H9 (cell line): ENCODE results near the gene PRDX2. TPM values are rescaled to one million over a fixed set of nuclear protein-coding genes. Genes with fewer than 3 reads are reported as not detected.

Experiments
- DNase-seq: peaks from one replicate; pipeline ENCODE4 v3.0.0-alpha.2; 2017
- H2AFZ ChIP-seq: one replicate; pipeline ENCODE4 v1.6.1; 2013; ENCODE audit warnings: mild to moderate bottlenecking, low read length, control low read depth, moderate library complexity
- H2AK5ac ChIP-seq: 2 replicates; pipeline ENCODE4 v1.6.1; 2013; ENCODE audit warnings: low read length, control low read depth, mixed read lengths; ENCODE audit not compliant: insufficient read length
- H2BK120ac ChIP-seq: one replicate; pipeline ENCODE4 v1.6.1; 2013; ENCODE audit warnings: low read depth, mild to moderate bottlenecking, low read length, control low read depth, inconsistent platforms; ENCODE audit not compliant: poor library complexity, severe bottlenecking
- H2BK12ac ChIP-seq: 2 replicates; pipeline ENCODE4 v1.6.1; 2013; ENCODE audit warnings: low read length, control low read depth, mixed read lengths, low read depth; ENCODE audit not compliant: insufficient read length
- H2BK15ac ChIP-seq: 2 replicates; pipeline ENCODE4 v1.6.1; 2013; ENCODE audit warnings: low read depth, low read length, control low read depth
- H2BK20ac ChIP-seq: one replicate; pipeline ENCODE4 v1.6.1; 2013; ENCODE audit warnings: low read depth, mild to moderate bottlenecking, low read length, control low read depth, inconsistent platforms; ENCODE audit not compliant: poor library complexity, severe bottlenecking
- H2BK5ac ChIP-seq: 2 replicates; pipeline ENCODE4 v1.6.1; 2013; ENCODE audit warnings: low read length, control low read depth, mixed read lengths; ENCODE audit not compliant: insufficient read length
- H3K14ac ChIP-seq: 2 replicates; pipeline ENCODE4 v1.6.1; 2013; ENCODE audit warnings: low read length, control low read depth; ENCODE audit not compliant: insufficient read depth
- H3K18ac ChIP-seq: 2 replicates; pipeline ENCODE4 v1.6.1; 2013; ENCODE audit warnings: low read depth, mild to moderate bottlenecking, mixed read lengths, low read length, control low read depth; ENCODE audit not compliant: insufficient read length
- H3K23ac ChIP-seq: 2 replicates; pipeline ENCODE4 v1.6.1; 2013; ENCODE audit warnings: low read length, control low read depth, mixed read lengths, low read depth; ENCODE audit not compliant: insufficient read length
- H3K23me2 ChIP-seq: 2 replicates; pipeline ENCODE4 v1.6.1; 2013; ENCODE audit warnings: low read depth, mild to moderate bottlenecking, mixed read lengths, low read length, control low read depth; ENCODE audit not compliant: insufficient read length, poor library complexity, severe bottlenecking
- H3K27ac ChIP-seq: 2 replicates; pipeline ENCODE4 v1.5.1; 2013; ENCODE audit warnings: low read length, control low read depth, mixed read lengths, low read depth; ENCODE audit not compliant: insufficient read length
- H3K27me3 ChIP-seq: 2 replicates; pipeline ENCODE4 v1.6.1; 2013; ENCODE audit warnings: low read length, control low read depth, inconsistent platforms; ENCODE audit not compliant: insufficient read depth
- H3K4ac ChIP-seq: 2 replicates; pipeline ENCODE4 v1.6.1; 2013; ENCODE audit warnings: low read depth, mild to moderate bottlenecking, control low read depth, inconsistent platforms, low read length, moderate library complexity
- H3K4me1 ChIP-seq: 2 replicates; pipeline ENCODE4 v1.6.1; 2013; ENCODE audit warnings: low read length, control low read depth, inconsistent platforms; ENCODE audit not compliant: insufficient read depth
- H3K4me2 ChIP-seq: 2 replicates; pipeline ENCODE4 v1.6.1; 2013; ENCODE audit warnings: low read length, control low read depth, mixed read lengths; ENCODE audit not compliant: insufficient read length, insufficient read depth
- H3K56ac ChIP-seq: 2 replicates; pipeline ENCODE4 v1.6.1; 2013; ENCODE audit warnings: low read depth, mild to moderate bottlenecking, mixed read lengths, low read length, control low read depth; ENCODE audit not compliant: insufficient read length
- H3K79me1 ChIP-seq: 2 replicates; pipeline ENCODE4 v1.6.1; 2013; ENCODE audit warnings: low read depth, mild to moderate bottlenecking, moderate library complexity, low read length, control low read depth, inconsistent platforms; ENCODE audit not compliant: insufficient read depth, poor library complexity, severe bottlenecking
- H3K79me2 ChIP-seq: 2 replicates; pipeline ENCODE4 v1.6.1; 2013; ENCODE audit warnings: low read length, control low read depth, inconsistent platforms; ENCODE audit not compliant: insufficient read depth
- H3K9ac ChIP-seq: 2 replicates; pipeline ENCODE4 v1.6.1; 2013; ENCODE audit warnings: low read length, control low read depth, mixed read lengths; ENCODE audit not compliant: insufficient read length; ENCODE audit errors: extremely low read depth
- H3K9me3 ChIP-seq: one replicate; pipeline ENCODE4 v1.6.1; 2013; ENCODE audit warnings: low read depth, low read length, inconsistent platforms; ENCODE audit not compliant: control insufficient read depth
- H3T11ph ChIP-seq: one replicate; pipeline ENCODE4 v1.6.1; 2013; ENCODE audit warnings: mild to moderate bottlenecking, low read length, control low read depth, inconsistent platforms
- H4K20me1 ChIP-seq: one replicate; pipeline ENCODE4 v1.6.1; 2013; ENCODE audit not compliant: control insufficient read depth, insufficient read length, insufficient read depth
- H4K5ac ChIP-seq: 2 replicates; pipeline ENCODE4 v1.6.1; 2013; ENCODE audit warnings: low read depth, mild to moderate bottlenecking, mixed read lengths, low read length, control low read depth; ENCODE audit not compliant: insufficient read length
- H4K8ac ChIP-seq: replicated peaks from 2 replicates; pipeline ENCODE4 v1.6.1; 2013; ENCODE audit warnings: low read length, control low read depth, mixed read lengths, low read depth; ENCODE audit not compliant: insufficient read length
- H4K91ac ChIP-seq: 2 replicates; pipeline ENCODE4 v1.6.1; 2013; ENCODE audit warnings: low read depth, mild to moderate bottlenecking, moderate library complexity, mixed read lengths, low read length, control low read depth; ENCODE audit not compliant: insufficient read length
- H3K27ac Mint-ChIP-seq, 3 experiments: 2 replicates in 2 of 3; 3 replicates in 1 of 3; pipeline ENCODE4 v1.8.0; 2020 to 2021; ENCODE audit warnings: mixed read lengths in 3 of 3, mild to moderate bottlenecking in 1 of 3, moderate library complexity in 1 of 3
- H3K27me3 Mint-ChIP-seq: 2 replicates; pipeline ENCODE4 v1.8.0; 2021; ENCODE audit warnings: low read depth, mild to moderate bottlenecking, moderate library complexity, mixed read lengths
- H3K36me3 Mint-ChIP-seq, 3 experiments: 2 replicates in 2 of 3; 3 replicates in 1 of 3; pipeline ENCODE4 v1.8.0; 2020 to 2021; ENCODE audit warnings: low read depth in 3 of 3, mixed read lengths in 3 of 3; ENCODE audit not compliant: insufficient read depth in 1 of 3
- H3K4me1 Mint-ChIP-seq, 2 experiments: 2 replicates each; pipeline ENCODE4 v1.8.0; 2020; ENCODE audit warnings: mixed read lengths in 2 of 2
- H3K4me3 Mint-ChIP-seq, 2 experiments: 2 replicates in 1 of 2; 3 replicates in 1 of 2; pipeline ENCODE4 v1.8.0; 2020 to 2021; ENCODE audit warnings: mild to moderate bottlenecking in 2 of 2, mixed read lengths in 2 of 2, moderate library complexity in 1 of 2
- H3K9me3 Mint-ChIP-seq, 2 experiments: 2 replicates in 1 of 2; 3 replicates in 1 of 2; pipeline ENCODE4 v1.8.0; 2020; ENCODE audit warnings: mild to moderate bottlenecking in 2 of 2, mixed read lengths in 2 of 2, moderate library complexity in 1 of 2
- WGBS: extraction: QIAGEN DNeasy Blood & Tissue Kit; methylation state at CpG from one replicate; pipeline ENCODE4 v1.1.7; 2013; ENCODE audit warnings: missing lambda C conversion rate, low lambda C conversion rate, mixed read lengths; ENCODE audit not compliant: insufficient read length; ENCODE audit errors: extremely low coverage; 5-methylcytosine and 5-hydroxymethylcytosine counted together
- total RNA-seq: library from RNA; stranded (reverse); gene quantifications from 2 replicates; pipeline ENCODE4 v1.2.1, GENCODE V29; 2021
- TF ChIP-seq, protein P1 (sequence below): fragments of 200-600 bp; sonication (generic); conservative IDR thresholded peaks from 3 replicates; pipeline ENCODE4 v1.8.0; 2021; ENCODE audit warnings: antibody characterized with exemption, mild to moderate bottlenecking

PRDX2 gene
- total RNA-seq, 1 experiment from 2014 or later, result 468 TPM

DNA sequence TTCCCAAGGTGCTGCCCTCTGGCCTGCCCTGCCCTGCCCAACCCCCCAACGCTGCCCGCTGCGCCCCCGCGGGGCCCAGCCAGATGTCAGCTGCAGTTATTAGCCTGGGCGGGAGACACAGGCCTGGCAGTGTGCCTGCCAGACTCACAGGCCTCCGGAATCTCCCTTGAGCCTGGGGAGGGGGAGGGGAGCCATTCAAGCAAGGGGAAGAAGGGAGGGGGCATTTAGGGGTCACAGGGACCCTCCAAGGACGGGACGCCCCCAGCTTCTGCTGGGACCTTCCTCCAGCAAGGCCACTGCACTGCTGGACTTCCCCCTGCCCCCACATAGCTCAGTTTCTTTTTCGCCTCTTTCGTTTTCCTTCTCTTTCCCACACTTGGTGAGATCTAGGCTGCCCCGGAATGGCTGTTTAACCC, 12.9 kb downstream of the PRDX2 start:
- Histone ChIP-seq H3K79me1 (no peaks in the 10 kb centered on the region), H3K4me2 (peak overlapping the region; percentile 34), H2AK5ac (no peak overlapping the region), H3K9ac (no peak overlapping the region), H3K14ac (peak overlapping the region; percentile 46; the same call in 1 of the 2 replicates), H3K23me2 (peaks cover 34% of the 10 kb centered on the region), H2BK5ac (no peak overlapping the region), H3K79me2 (no peaks in the 10 kb centered on the region), H3K18ac (no peak overlapping the region), H3T11ph (no peak overlapping the region), H3K23ac (no peak overlapping the region), H2BK12ac (no peak overlapping the region), H3K4me1 (peaks cover 3% of the 10 kb centered on the region; the same call in 1 of the 2 replicates), H2AFZ (no peak overlapping the region), H4K8ac (no peak overlapping the region), H4K5ac (no peak overlapping the region), H4K20me1 (no peaks in the 10 kb centered on the region), H2BK20ac (no peak overlapping the region), H3K9me3 (no peaks in the 10 kb centered on the region), H2BK120ac (no peak overlapping the region), H3K56ac (no peak overlapping the region), H3K27me3 (no peaks in the 10 kb centered on the region; the same call in 1 of the 2 replicates), H3K27ac (no peak overlapping the region), H2BK15ac (no peak overlapping the region), H4K91ac (no peak overlapping the region), H3K4ac (no peak overlapping the region)
- Mint-ChIP-seq H3K4me1 (peaks cover 25 to 27% of the 10 kb centered on the region in 2 experiments), H3K27ac (peak overlapping the region; percentile 80 to 91 (median 83); a peak in 4 of 7 replicates), H3K36me3 (no peaks in the 10 kb centered on the region), H3K4me3 (peak overlapping the region; percentile 66 to 84), H3K9me3 (no peaks in the 10 kb centered on the region), H3K27me3 (peaks cover 6% of the 10 kb centered on the region)
- TF ChIP-seq, protein P1, sequence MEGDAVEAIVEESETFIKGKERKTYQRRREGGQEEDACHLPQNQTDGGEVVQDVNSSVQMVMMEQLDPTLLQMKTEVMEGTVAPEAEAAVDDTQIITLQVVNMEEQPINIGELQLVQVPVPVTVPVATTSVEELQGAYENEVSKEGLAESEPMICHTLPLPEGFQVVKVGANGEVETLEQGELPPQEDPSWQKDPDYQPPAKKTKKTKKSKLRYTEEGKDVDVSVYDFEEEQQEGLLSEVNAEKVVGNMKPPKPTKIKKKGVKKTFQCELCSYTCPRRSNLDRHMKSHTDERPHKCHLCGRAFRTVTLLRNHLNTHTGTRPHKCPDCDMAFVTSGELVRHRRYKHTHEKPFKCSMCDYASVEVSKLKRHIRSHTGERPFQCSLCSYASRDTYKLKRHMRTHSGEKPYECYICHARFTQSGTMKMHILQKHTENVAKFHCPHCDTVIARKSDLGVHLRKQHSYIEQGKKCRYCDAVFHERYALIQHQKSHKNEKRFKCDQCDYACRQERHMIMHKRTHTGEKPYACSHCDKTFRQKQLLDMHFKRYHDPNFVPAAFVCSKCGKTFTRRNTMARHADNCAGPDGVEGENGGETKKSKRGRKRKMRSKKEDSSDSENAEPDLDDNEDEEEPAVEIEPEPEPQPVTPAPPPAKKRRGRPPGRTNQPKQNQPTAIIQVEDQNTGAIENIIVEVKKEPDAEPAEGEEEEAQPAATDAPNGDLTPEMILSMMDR, result no peak
- DNase-seq, result peak; percentile 59
- no CpG with 5 or more reads among the region's 12 CpGs for WGBS
